ENCODE measurements around the gene SYNDIG1L. TPM values are rescaled to one million over a fixed set of nuclear protein-coding genes. Genes with fewer than 3 reads are reported as not detected.

The SYNDIG1L gene
- total RNA-seq, 1 experiment from 2014 or later, result 0.33 TPM

DNA sequence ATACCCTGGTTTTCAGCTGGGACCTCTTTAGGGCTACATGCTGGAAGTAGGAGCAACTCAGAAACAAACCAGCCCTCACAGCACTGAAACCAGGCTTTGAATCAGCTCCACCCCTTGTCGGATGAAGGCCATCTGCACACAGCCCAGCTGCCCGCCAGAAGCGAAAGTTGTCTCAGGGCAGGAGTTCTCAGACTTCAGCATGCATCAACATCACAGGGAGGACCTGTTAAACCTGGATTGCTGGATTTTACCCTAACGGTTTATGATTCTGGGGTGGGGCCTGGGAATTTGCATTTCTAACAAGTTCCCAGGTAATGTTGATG is 10.9 kb downstream of the SYNDIG1L start:
- H2AK5ac ChIP-seq (ENCODE audit: insufficient read length, low read length), result no peak overlapping the region
- peaks cover 24 to 29% of the 10 kb centered on the region in 2 experiments for H3K4me1 Mint-ChIP-seq
- no peaks in the 10 kb centered on the region for H3K23me2 ChIP-seq (ENCODE audit: insufficient read length, low read depth, low read length, poor library complexity, severe bottlenecking)
- H4K5ac ChIP-seq (ENCODE audit: insufficient read length, low read depth, low read length), result no peak overlapping the region
- no peak overlapping the region for H4K8ac ChIP-seq (replicated peaks; ENCODE audit: insufficient read length, low read depth, low read length)
- H3K14ac ChIP-seq (ENCODE audit: insufficient read depth, low read length), result no peak overlapping the region
- no peaks in the 10 kb centered on the region for H3K9me3 Mint-ChIP-seq
- no peak overlapping the region for H3K4me3 Mint-ChIP-seq
- H3K4me1 ChIP-seq (ENCODE audit: insufficient read depth, low read length), result peaks cover 5% of the 10 kb centered on the region; the same call in 1 of the 2 replicates
- no peak overlapping the region for H2BK15ac ChIP-seq (ENCODE audit: low read depth, low read length)
- no peak overlapping the region for H4K91ac ChIP-seq (ENCODE audit: insufficient read length, low read depth, low read length)
- H3K27ac Mint-ChIP-seq, result no peak overlapping the region
- H3K56ac ChIP-seq (ENCODE audit: insufficient read length, low read depth, low read length), result no peak overlapping the region
- no peak overlapping the region for H3K4me2 ChIP-seq (ENCODE audit: insufficient read depth, insufficient read length, low read length)
- no peak overlapping the region for H2BK5ac ChIP-seq (ENCODE audit: insufficient read length, low read length)
- H3K79me1 ChIP-seq (ENCODE audit: insufficient read depth, low read depth, low read length, poor library complexity, severe bottlenecking), result no peaks in the 10 kb centered on the region
- H2AFZ ChIP-seq (ENCODE audit: low read length), result no peak overlapping the region
- no peak overlapping the region for H3K4ac ChIP-seq (ENCODE audit: low read depth, low read length)
- no peak overlapping the region for H3K18ac ChIP-seq (ENCODE audit: insufficient read length, low read depth, low read length)
- no peak overlapping the region for H2BK120ac ChIP-seq (ENCODE audit: low read depth, low read length, poor library complexity, severe bottlenecking)
- no peaks in the 10 kb centered on the region for H3K36me3 Mint-ChIP-seq (ENCODE audit: insufficient read depth in 1 of 3, low read depth in 3 of 3)
- H2BK12ac ChIP-seq (ENCODE audit: insufficient read length, low read depth, low read length), result no peak overlapping the region
- H3K23ac ChIP-seq (ENCODE audit: insufficient read length, low read depth, low read length), result no peak overlapping the region
- H3T11ph ChIP-seq (ENCODE audit: low read length), result no peak overlapping the region
- H3K27me3 Mint-ChIP-seq (ENCODE audit: low read depth), result no peaks in the 10 kb centered on the region; the same call in none of the 2 replicates
- TF ChIP-seq, protein P1, sequence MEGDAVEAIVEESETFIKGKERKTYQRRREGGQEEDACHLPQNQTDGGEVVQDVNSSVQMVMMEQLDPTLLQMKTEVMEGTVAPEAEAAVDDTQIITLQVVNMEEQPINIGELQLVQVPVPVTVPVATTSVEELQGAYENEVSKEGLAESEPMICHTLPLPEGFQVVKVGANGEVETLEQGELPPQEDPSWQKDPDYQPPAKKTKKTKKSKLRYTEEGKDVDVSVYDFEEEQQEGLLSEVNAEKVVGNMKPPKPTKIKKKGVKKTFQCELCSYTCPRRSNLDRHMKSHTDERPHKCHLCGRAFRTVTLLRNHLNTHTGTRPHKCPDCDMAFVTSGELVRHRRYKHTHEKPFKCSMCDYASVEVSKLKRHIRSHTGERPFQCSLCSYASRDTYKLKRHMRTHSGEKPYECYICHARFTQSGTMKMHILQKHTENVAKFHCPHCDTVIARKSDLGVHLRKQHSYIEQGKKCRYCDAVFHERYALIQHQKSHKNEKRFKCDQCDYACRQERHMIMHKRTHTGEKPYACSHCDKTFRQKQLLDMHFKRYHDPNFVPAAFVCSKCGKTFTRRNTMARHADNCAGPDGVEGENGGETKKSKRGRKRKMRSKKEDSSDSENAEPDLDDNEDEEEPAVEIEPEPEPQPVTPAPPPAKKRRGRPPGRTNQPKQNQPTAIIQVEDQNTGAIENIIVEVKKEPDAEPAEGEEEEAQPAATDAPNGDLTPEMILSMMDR (conservative IDR thresholded peaks at IDR 0.05), result no peak
- no peak overlapping the region for H3K9ac ChIP-seq (ENCODE audit: extremely low read depth, insufficient read length, low read length)
- peak; percentile 54 for DNase-seq
- H4K20me1 ChIP-seq (ENCODE audit: control insufficient read depth, insufficient read depth, insufficient read length), result no peaks in the 10 kb centered on the region
- no peaks in the 10 kb centered on the region for H3K27me3 ChIP-seq (ENCODE audit: insufficient read depth, low read length)
- H3K27ac ChIP-seq (ENCODE audit: insufficient read length, low read depth, low read length), result no peak overlapping the region
- no peaks in the 10 kb centered on the region for H3K79me2 ChIP-seq (ENCODE audit: insufficient read depth, low read length)
- H3K9me3 ChIP-seq (ENCODE audit: control insufficient read depth, low read depth, low read length), result no peaks in the 10 kb centered on the region
- H2BK20ac ChIP-seq (ENCODE audit: low read depth, low read length, poor library complexity, severe bottlenecking), result no peak overlapping the region
- no CpG with 5 or more reads among the region's 4 CpGs for WGBS (ENCODE audit: extremely low coverage, insufficient read length, low lambda C conversion rate)
